H1 (cell line): Measurements from ENCODE around the gene KRTAP10-8. TPM values are rescaled to one million over a fixed set of nuclear protein-coding genes. Genes with fewer than 3 reads are reported as not detected.

ENCODE experiments used
- JUND ChIP-seq: IDR thresholded peaks from 2 replicates; pipeline ENCODE4 v1.6.1; 2011; ENCODE audit warnings: mild to moderate bottlenecking, improper control_type of control experiment, low read length
- polyA plus RNA-seq, 7 experiments: library from polyadenylated mRNA; depleted of rRNA in 3 of 7; stranded (reverse) in 5 of 7; unstranded in 2 of 7; fragments of >200 nt in 5 of 7; fragments of 200-250 nt in 2 of 7; gene quantifications; 1 replicate in 5 of 7; 2 replicates in 1 of 7; 4 replicates in 1 of 7; pipeline versions ENCODE4 v1.2.1 to v1.2.3, GENCODE V29; 2011 to 2013; ENCODE audit warnings: missing spikeins in 2 of 7, mixed read lengths in 2 of 7
- total RNA-seq: library from RNA; stranded (reverse); fragmentation: NEBNext Ultra II Directional; extraction: Animal tissue kit (Norgen Biotek cat#: 25700); gene quantifications from 2 replicates; pipeline ENCODE4 v1.2.1, GENCODE V29; 2021
- TF ChIP-seq, protein P1 (sequence below): fragments of 300-600 bp; sonication (generic); IDR thresholded peaks from 2 replicates; pipeline ENCODE4 v1.7.1; 2012; ENCODE audit warnings: low read length, moderate library complexity, mild to moderate bottlenecking, inconsistent platforms; ENCODE audit not compliant: insufficient replicate concordance

KRTAP10-8 gene
- total and polyA plus RNA-seq, 2 of the 8 experiments (the other 6 are each of a cell fraction or from before 2014, with no cell fraction given) = not detected

DNA sequence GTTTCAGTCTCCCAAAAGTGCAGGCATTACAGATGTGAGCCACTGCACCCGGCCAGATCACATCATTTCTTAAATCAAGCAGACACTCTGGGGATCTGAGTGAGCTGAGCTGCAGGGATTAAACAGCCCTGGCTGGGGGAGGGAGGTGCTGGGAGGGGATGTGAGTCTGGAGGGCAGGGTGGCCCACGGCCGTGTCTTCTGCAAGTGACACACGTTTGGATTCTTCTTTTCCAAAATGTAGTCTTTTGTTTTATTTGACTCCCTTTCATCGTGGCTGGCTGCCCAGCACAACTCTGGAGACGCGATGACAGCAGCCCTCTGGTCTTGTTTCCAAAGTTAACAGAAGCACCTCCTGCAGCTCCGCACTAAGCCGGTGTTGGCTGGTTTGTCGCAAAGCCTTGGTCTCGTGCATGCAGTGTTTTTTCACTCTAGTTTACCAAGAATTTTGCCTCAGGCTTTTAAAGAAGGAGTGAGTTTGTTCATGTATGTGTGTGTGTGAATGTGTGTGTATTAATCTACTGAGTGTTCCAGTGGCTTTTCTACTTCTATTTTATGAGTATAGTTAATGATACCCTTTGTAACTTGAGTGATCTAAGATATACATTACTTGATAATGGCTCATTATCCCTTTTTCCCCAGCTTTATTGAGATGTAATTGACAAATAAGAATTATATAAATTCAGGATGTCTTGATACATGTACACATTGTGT lies 28.6 kb upstream of the KRTAP10-8 start (continued):
- TF ChIP-seq, protein P1, sequence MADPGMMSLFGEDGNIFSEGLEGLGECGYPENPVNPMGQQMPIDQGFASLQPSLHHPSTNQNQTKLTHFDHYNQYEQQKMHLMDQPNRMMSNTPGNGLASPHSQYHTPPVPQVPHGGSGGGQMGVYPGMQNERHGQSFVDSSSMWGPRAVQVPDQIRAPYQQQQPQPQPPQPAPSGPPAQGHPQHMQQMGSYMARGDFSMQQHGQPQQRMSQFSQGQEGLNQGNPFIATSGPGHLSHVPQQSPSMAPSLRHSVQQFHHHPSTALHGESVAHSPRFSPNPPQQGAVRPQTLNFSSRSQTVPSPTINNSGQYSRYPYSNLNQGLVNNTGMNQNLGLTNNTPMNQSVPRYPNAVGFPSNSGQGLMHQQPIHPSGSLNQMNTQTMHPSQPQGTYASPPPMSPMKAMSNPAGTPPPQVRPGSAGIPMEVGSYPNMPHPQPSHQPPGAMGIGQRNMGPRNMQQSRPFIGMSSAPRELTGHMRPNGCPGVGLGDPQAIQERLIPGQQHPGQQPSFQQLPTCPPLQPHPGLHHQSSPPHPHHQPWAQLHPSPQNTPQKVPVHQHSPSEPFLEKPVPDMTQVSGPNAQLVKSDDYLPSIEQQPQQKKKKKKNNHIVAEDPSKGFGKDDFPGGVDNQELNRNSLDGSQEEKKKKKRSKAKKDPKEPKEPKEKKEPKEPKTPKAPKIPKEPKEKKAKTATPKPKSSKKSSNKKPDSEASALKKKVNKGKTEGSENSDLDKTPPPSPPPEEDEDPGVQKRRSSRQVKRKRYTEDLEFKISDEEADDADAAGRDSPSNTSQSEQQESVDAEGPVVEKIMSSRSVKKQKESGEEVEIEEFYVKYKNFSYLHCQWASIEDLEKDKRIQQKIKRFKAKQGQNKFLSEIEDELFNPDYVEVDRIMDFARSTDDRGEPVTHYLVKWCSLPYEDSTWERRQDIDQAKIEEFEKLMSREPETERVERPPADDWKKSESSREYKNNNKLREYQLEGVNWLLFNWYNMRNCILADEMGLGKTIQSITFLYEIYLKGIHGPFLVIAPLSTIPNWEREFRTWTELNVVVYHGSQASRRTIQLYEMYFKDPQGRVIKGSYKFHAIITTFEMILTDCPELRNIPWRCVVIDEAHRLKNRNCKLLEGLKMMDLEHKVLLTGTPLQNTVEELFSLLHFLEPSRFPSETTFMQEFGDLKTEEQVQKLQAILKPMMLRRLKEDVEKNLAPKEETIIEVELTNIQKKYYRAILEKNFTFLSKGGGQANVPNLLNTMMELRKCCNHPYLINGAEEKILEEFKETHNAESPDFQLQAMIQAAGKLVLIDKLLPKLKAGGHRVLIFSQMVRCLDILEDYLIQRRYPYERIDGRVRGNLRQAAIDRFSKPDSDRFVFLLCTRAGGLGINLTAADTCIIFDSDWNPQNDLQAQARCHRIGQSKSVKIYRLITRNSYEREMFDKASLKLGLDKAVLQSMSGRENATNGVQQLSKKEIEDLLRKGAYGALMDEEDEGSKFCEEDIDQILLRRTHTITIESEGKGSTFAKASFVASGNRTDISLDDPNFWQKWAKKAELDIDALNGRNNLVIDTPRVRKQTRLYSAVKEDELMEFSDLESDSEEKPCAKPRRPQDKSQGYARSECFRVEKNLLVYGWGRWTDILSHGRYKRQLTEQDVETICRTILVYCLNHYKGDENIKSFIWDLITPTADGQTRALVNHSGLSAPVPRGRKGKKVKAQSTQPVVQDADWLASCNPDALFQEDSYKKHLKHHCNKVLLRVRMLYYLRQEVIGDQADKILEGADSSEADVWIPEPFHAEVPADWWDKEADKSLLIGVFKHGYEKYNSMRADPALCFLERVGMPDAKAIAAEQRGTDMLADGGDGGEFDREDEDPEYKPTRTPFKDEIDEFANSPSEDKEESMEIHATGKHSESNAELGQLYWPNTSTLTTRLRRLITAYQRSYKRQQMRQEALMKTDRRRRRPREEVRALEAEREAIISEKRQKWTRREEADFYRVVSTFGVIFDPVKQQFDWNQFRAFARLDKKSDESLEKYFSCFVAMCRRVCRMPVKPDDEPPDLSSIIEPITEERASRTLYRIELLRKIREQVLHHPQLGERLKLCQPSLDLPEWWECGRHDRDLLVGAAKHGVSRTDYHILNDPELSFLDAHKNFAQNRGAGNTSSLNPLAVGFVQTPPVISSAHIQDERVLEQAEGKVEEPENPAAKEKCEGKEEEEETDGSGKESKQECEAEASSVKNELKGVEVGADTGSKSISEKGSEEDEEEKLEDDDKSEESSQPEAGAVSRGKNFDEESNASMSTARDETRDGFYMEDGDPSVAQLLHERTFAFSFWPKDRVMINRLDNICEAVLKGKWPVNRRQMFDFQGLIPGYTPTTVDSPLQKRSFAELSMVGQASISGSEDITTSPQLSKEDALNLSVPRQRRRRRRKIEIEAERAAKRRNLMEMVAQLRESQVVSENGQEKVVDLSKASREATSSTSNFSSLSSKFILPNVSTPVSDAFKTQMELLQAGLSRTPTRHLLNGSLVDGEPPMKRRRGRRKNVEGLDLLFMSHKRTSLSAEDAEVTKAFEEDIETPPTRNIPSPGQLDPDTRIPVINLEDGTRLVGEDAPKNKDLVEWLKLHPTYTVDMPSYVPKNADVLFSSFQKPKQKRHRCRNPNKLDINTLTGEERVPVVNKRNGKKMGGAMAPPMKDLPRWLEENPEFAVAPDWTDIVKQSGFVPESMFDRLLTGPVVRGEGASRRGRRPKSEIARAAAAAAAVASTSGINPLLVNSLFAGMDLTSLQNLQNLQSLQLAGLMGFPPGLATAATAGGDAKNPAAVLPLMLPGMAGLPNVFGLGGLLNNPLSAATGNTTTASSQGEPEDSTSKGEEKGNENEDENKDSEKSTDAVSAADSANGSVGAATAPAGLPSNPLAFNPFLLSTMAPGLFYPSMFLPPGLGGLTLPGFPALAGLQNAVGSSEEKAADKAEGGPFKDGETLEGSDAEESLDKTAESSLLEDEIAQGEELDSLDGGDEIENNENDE = no peak
- no peak for TF ChIP-seq JUND
